ENCODE results near the gene ZNF276.

DNA sequence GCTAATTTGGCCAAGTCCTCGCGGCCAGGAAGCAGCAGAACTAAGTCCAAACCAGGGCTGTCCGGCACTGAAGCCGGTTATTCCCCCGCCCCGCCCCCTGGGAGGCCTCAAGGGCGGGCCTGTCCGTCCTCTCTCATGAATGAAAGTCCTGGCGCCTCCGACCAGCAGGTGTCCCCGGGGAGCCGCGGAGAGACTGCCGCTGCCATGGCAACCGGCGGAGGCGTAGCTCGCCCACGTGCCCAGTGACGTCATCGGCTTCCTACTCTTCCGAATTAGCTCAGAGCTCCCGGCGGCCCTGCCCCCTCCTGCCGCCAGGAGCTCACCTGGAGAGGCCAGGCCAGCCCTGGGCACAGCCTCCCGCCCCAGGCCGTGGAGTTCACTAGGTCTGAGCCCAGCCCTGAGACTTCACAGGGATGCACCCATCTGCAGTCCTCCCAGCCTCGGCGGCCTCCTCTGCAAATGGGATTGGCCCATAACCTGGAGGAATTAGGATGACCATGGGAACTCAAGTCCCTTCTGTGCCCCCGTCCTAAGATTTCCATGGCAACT lies 21.2 kb upstream of the ZNF276 start:
- TF ChIP-seq EZH2 (IDR thresholded peaks at IDR 0.05; ENCODE audit: insufficient read depth, poor library complexity, severe bottlenecking) (no peak), EZH2phosphoT487 (IDR thresholded peaks at IDR 0.05; ENCODE audit: insufficient read depth, low read depth) (no peak)

Measured in GM23248 (cell line).